Measurements from ENCODE around the gene MRPL50.

MRPL50 gene

DNA sequence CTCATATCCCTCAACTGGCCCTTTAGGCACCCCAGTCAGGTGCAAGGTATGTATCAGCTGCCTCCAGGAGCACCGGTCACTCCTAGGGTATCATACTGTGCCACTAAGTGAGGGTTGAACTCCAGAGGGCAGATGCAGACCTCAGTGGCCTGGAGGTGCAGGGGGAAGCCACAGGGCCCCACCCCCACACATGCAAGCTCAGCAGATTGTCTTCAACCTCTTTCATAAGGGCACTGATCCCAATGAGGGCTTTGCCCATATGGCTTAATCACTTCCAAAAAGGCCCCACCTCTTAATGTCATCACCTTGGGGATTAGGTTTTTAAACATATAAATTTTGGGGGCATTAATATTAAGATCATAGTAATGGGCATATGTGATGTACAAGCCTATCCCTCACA is 41.8 kb downstream of the MRPL50 start:
- TF ChIP-seq CTCF (IDR thresholded peaks at IDR 0.05; ENCODE audit: insufficient read depth, low read length, poor library complexity, severe bottlenecking) (no peak), EZH2phosphoT487 (conservative IDR thresholded peaks at IDR 0.05; ENCODE audit: low read length) (no peak)
- Histone ChIP-seq H3F3A (ENCODE audit: insufficient read depth) (no peaks in the 10 kb centered on the region), H3K4me2 (ENCODE audit: low read depth, low read length, poor library complexity, severe bottlenecking) (no peak overlapping the region), H3K9me2 (replicated peaks; ENCODE audit: insufficient read depth, low read length) (no peaks in the 10 kb centered on the region), H4K20me1 (ENCODE audit: low read depth, low read length) (no peaks in the 10 kb centered on the region), H3K4me3 (ENCODE audit: insufficient read depth, low read length, poor library complexity, severe bottlenecking) (no peak overlapping the region), H3K36me3 (ENCODE audit: low read length) (no peaks in the 10 kb centered on the region), H2AFZ (ENCODE audit: low read depth, low read length, severe bottlenecking) (no peak overlapping the region), H3K9me3 (ENCODE audit: insufficient read depth, low read length) (no peaks in the 10 kb centered on the region), H3K27ac (ENCODE audit: low read depth, low read length) (no peak overlapping the region), H3K9ac (ENCODE audit: low read length) (no peak overlapping the region), H3K79me2 (ENCODE audit: insufficient read depth, low read length) (no peaks in the 10 kb centered on the region), H3K27me3 (ENCODE audit: low read length) (no peaks in the 10 kb centered on the region)

- no peak overlapping the region for H3K9ac ChIP-seq (ENCODE audit: low read length)
- H3K9me2 ChIP-seq (replicated peaks; ENCODE audit: insufficient read depth, low read length) = no peaks in the 10 kb centered on the region
- no peaks in the 10 kb centered on the region for H3K36me3 ChIP-seq (ENCODE audit: low read length)
- no peak overlapping the region for H3K4me3 ChIP-seq (ENCODE audit: insufficient read depth, low read length, poor library complexity, severe bottlenecking)
- H3K9me3 ChIP-seq (ENCODE audit: insufficient read depth, low read length) = no peaks in the 10 kb centered on the region
- H3K27me3 ChIP-seq (ENCODE audit: low read length) = no peaks in the 10 kb centered on the region
- no peak overlapping the region for H3K4me2 ChIP-seq (ENCODE audit: low read depth, low read length, poor library complexity, severe bottlenecking)
- TF ChIP-seq EZH2phosphoT487 (conservative IDR thresholded peaks at IDR 0.05; ENCODE audit: low read length) = no peak
- no peak for TF ChIP-seq CTCF (IDR thresholded peaks at IDR 0.05; ENCODE audit: insufficient read depth, low read length, poor library complexity, severe bottlenecking)
- no peaks in the 10 kb centered on the region for H4K20me1 ChIP-seq (ENCODE audit: low read depth, low read length)
- no peaks in the 10 kb centered on the region for H3K79me2 ChIP-seq (ENCODE audit: insufficient read depth, low read length)
- no peaks in the 10 kb centered on the region for H3F3A ChIP-seq (ENCODE audit: insufficient read depth)
- no peak overlapping the region for H3K27ac ChIP-seq (ENCODE audit: low read depth, low read length)
- H2AFZ ChIP-seq (ENCODE audit: low read depth, low read length, severe bottlenecking) = no peak overlapping the region
These were observed 43.4 kb downstream of the MRPL50 start for GRCh38 chr9:101354765-101355708.

- Histone ChIP-seq H3K9ac (ENCODE audit: low read length) (no peak overlapping the region), H3F3A (ENCODE audit: insufficient read depth) (no peaks in the 10 kb centered on the region), H2AFZ (ENCODE audit: low read depth, low read length, severe bottlenecking) (no peak overlapping the region), H3K4me3 (ENCODE audit: insufficient read depth, low read length, poor library complexity, severe bottlenecking) (no peak overlapping the region), H3K27ac (ENCODE audit: low read depth, low read length) (no peak overlapping the region), H4K20me1 (ENCODE audit: low read depth, low read length) (no peaks in the 10 kb centered on the region), H3K79me2 (ENCODE audit: insufficient read depth, low read length) (no peaks in the 10 kb centered on the region), H3K27me3 (ENCODE audit: low read length) (no peaks in the 10 kb centered on the region), H3K9me2 (replicated peaks; ENCODE audit: insufficient read depth, low read length) (no peaks in the 10 kb centered on the region), H3K4me2 (ENCODE audit: low read depth, low read length, poor library complexity, severe bottlenecking) (no peak overlapping the region), H3K36me3 (ENCODE audit: low read length) (no peaks in the 10 kb centered on the region), H3K9me3 (ENCODE audit: insufficient read depth, low read length) (no peaks in the 10 kb centered on the region)
- TF ChIP-seq EZH2phosphoT487 (conservative IDR thresholded peaks at IDR 0.05; ENCODE audit: low read length) (no peak), CTCF (IDR thresholded peaks at IDR 0.05; ENCODE audit: insufficient read depth, low read length, poor library complexity, severe bottlenecking) (no peak)
These were observed 44.2 kb downstream of the MRPL50 start for GRCh38 chr9:101354143-101354764.

Measured in SU-DHL-6 (cell line).